Measurements from ENCODE around the gene SUDS3. TPM values are rescaled to one million over a fixed set of nuclear protein-coding genes. Genes with fewer than 3 reads are reported as not detected.

The SUDS3 gene, protein sequence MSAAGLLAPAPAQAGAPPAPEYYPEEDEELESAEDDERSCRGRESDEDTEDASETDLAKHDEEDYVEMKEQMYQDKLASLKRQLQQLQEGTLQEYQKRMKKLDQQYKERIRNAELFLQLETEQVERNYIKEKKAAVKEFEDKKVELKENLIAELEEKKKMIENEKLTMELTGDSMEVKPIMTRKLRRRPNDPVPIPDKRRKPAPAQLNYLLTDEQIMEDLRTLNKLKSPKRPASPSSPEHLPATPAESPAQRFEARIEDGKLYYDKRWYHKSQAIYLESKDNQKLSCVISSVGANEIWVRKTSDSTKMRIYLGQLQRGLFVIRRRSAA
- 26.1 TPM for total RNA-seq

DNA sequence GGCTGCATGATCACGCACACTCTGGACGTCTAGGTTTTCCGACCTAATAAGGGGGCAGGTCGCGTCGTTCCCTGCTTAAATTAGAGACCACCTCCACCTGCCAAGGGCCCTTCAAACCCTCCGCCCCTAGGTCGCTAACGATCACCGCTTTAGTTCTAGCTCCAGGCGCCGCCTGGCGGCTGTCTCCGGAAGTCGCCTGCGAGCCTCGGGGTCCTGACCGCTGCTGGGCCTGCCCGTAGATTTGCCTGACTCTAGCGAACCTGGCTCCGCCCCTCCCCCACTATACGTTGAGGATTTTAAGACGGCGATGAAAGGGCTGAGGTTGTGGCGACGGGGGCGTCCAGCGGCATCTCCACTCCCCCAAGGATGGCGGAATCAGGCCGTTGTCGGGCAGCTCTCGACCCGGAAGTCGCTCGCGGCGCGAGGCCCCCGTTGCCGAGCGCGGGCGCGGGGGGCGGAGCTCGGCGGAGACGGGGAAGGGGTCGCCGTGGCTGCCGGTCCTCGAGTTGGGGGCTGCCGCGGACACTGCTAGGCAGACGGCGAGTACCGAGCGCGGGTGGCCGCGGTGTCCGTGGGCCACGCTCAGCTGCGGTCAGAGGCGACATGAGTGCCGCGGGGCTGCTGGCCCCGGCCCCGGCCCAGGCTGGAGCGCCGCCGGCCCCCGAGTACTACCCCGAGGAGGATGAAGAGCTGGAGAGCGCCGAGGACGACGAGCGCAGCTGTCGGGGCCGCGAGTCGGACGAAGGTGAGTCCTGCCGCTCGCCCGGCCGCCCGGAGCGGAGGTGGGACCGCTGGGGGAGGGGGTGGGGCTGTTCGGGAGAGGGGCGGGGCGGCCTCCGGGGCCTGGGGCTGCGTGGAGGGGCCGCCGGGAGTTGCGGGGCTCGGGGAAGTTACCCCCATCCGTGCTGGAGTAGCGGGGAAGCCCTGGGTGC, at the start of gene SUDS3:
TSS of gene SUDS3 (plus strand) at position 467 of the 932 bp plus-strand sequence. CDS start at position 604, 137 bp downstream.
- Histone ChIP-seq H3K4me1 (ENCODE audit: control insufficient read depth in 3 of 3, insufficient read depth in 3 of 3, low read length in 3 of 3) (peaks cover 27 to 38% (median 33%) of the 10 kb centered on the region in 3 donors), H3K9ac (ENCODE audit: low read depth in 1 of 3, low read length in 3 of 3) (peak within 1 kb of the TSS; percentile 81 to 96 (median 90)), H3K27me3 (ENCODE audit: control insufficient read depth in 3 of 3, insufficient read depth in 3 of 3, low read length in 3 of 3) (no peaks in the 10 kb centered on the region), H3K4me3 (ENCODE audit: low read length in 3 of 3) (peak within 1 kb of the TSS; percentile 67 to 93 (median 90)), H3K36me3 (ENCODE audit: control insufficient read depth in 3 of 3, insufficient read depth in 3 of 3, low read length in 3 of 3) (peaks cover 10 to 17% (median 13%) of the 10 kb centered on the region in 3 donors), H3K27ac (ENCODE audit: low read depth, low read length) (peak within 1 kb of the TSS; percentile 92), H3K9me3 (ENCODE audit: control insufficient read depth in 3 of 3, low read length in 3 of 3) (no peaks in the 10 kb centered on the region)

GRCh38 chr12:118326991-118327390, 49.4 kb upstream of the SUDS3 start:
- H3K9ac ChIP-seq (ENCODE audit: low read depth in 1 of 3, low read length in 3 of 3): no peak overlapping the region
- H3K4me3 ChIP-seq (ENCODE audit: low read length in 3 of 3): no peak overlapping the region
- peaks cover 0 to 5% (median 3%) of the 10 kb centered on the region in 3 donors for H3K4me1 ChIP-seq (ENCODE audit: control insufficient read depth in 3 of 3, insufficient read depth in 3 of 3, low read length in 3 of 3)
- no peak overlapping the region for H3K27ac ChIP-seq (ENCODE audit: low read depth, low read length)
- no peaks in the 10 kb centered on the region for H3K27me3 ChIP-seq (ENCODE audit: control insufficient read depth in 3 of 3, insufficient read depth in 3 of 3, low read length in 3 of 3)
- H3K9me3 ChIP-seq (ENCODE audit: control insufficient read depth in 3 of 3, low read length in 3 of 3): no peaks in the 10 kb centered on the region
- no peaks in the 10 kb centered on the region for H3K36me3 ChIP-seq (ENCODE audit: control insufficient read depth in 3 of 3, insufficient read depth in 3 of 3, low read length in 3 of 3)

GRCh38 chr12:118327391-118327790, 49.0 kb upstream of the SUDS3 start:
- no peaks in the 10 kb centered on the region for H3K9me3 ChIP-seq (ENCODE audit: control insufficient read depth in 3 of 3, low read length in 3 of 3)
- H3K4me1 ChIP-seq (ENCODE audit: control insufficient read depth in 3 of 3, insufficient read depth in 3 of 3, low read length in 3 of 3): peaks cover 0 to 5% (median 3%) of the 10 kb centered on the region in 3 donors
- H3K27ac ChIP-seq (ENCODE audit: low read depth, low read length): no peak overlapping the region
- no peaks in the 10 kb centered on the region for H3K36me3 ChIP-seq (ENCODE audit: control insufficient read depth in 3 of 3, insufficient read depth in 3 of 3, low read length in 3 of 3)
- no peak overlapping the region for H3K4me3 ChIP-seq (ENCODE audit: low read length in 3 of 3)
- H3K27me3 ChIP-seq (ENCODE audit: control insufficient read depth in 3 of 3, insufficient read depth in 3 of 3, low read length in 3 of 3): no peaks in the 10 kb centered on the region
- H3K9ac ChIP-seq (ENCODE audit: low read depth in 1 of 3, low read length in 3 of 3): no peak overlapping the region

- H3K27me3 ChIP-seq (ENCODE audit: control insufficient read depth in 3 of 3, insufficient read depth in 3 of 3, low read length in 3 of 3): no peaks in the 10 kb centered on the region
- H3K9ac ChIP-seq (ENCODE audit: low read depth in 1 of 3, low read length in 3 of 3): no peak overlapping the region
- H3K27ac ChIP-seq (ENCODE audit: low read depth, low read length): no peak overlapping the region
- H3K4me3 ChIP-seq (ENCODE audit: low read length in 3 of 3): no peak overlapping the region
- no peaks in the 10 kb centered on the region for H3K9me3 ChIP-seq (ENCODE audit: control insufficient read depth in 3 of 3, low read length in 3 of 3)
- no peaks in the 10 kb centered on the region for H3K36me3 ChIP-seq (ENCODE audit: control insufficient read depth in 3 of 3, insufficient read depth in 3 of 3, low read length in 3 of 3)
- H3K4me1 ChIP-seq (ENCODE audit: control insufficient read depth in 3 of 3, insufficient read depth in 3 of 3, low read length in 3 of 3): peaks cover 0 to 5% (median 3%) of the 10 kb centered on the region in 3 donors
These were observed 47.6 kb upstream of the SUDS3 start for GRCh38 chr12:118328486-118329330.

- H3K4me1 ChIP-seq (ENCODE audit: control insufficient read depth in 3 of 3, insufficient read depth in 3 of 3, low read length in 3 of 3): peaks cover 0 to 5% (median 3%) of the 10 kb centered on the region in 3 donors
- no peak overlapping the region for H3K9ac ChIP-seq (ENCODE audit: low read depth in 1 of 3, low read length in 3 of 3)
- H3K9me3 ChIP-seq (ENCODE audit: control insufficient read depth in 3 of 3, low read length in 3 of 3): no peaks in the 10 kb centered on the region
- no peak overlapping the region for H3K4me3 ChIP-seq (ENCODE audit: low read length in 3 of 3)
- H3K27me3 ChIP-seq (ENCODE audit: control insufficient read depth in 3 of 3, insufficient read depth in 3 of 3, low read length in 3 of 3): no peaks in the 10 kb centered on the region
- H3K27ac ChIP-seq (ENCODE audit: low read depth, low read length): no peak overlapping the region
- H3K36me3 ChIP-seq (ENCODE audit: control insufficient read depth in 3 of 3, insufficient read depth in 3 of 3, low read length in 3 of 3): no peaks in the 10 kb centered on the region
These were observed 45.8 kb upstream of the SUDS3 start for GRCh38 chr12:118330421-118331018.

DNA sequence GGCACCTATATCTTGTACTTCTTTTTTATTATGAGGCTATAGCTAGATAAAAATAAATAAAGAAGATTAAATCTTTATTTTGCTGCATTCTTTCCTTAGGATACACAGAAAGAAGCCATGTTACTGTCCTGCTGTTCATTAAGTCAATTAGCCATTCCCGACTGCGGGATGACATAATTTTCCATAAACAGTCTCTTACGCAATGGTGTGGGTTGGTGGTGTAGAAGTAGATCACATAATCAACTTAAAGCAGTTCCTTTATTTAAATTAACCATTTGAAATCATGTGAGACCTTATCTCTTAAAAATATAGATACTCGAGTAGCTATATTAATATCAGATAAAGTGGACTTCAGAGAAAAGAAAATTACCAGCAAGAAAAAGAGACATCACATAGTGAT, 43.8 kb upstream of the SUDS3 start:
- Histone ChIP-seq H3K4me1 (ENCODE audit: control insufficient read depth in 3 of 3, insufficient read depth in 3 of 3, low read length in 3 of 3) (peaks cover 0 to 3% (median 2%) of the 10 kb centered on the region in 3 donors), H3K9ac (ENCODE audit: low read depth in 1 of 3, low read length in 3 of 3) (no peak overlapping the region), H3K9me3 (ENCODE audit: control insufficient read depth in 3 of 3, low read length in 3 of 3) (no peaks in the 10 kb centered on the region), H3K27me3 (ENCODE audit: control insufficient read depth in 3 of 3, insufficient read depth in 3 of 3, low read length in 3 of 3) (no peaks in the 10 kb centered on the region), H3K27ac (ENCODE audit: low read depth, low read length) (no peak overlapping the region), H3K4me3 (ENCODE audit: low read length in 3 of 3) (no peak overlapping the region), H3K36me3 (ENCODE audit: control insufficient read depth in 3 of 3, insufficient read depth in 3 of 3, low read length in 3 of 3) (no peaks in the 10 kb centered on the region)

- Histone ChIP-seq H3K36me3 (ENCODE audit: control insufficient read depth in 3 of 3, insufficient read depth in 3 of 3, low read length in 3 of 3) (no peaks in the 10 kb centered on the region), H3K4me3 (ENCODE audit: low read length in 3 of 3) (no peak overlapping the region), H3K9ac (ENCODE audit: low read depth in 1 of 3, low read length in 3 of 3) (no peak overlapping the region), H3K27ac (ENCODE audit: low read depth, low read length) (no peak overlapping the region), H3K27me3 (ENCODE audit: control insufficient read depth in 3 of 3, insufficient read depth in 3 of 3, low read length in 3 of 3) (no peaks in the 10 kb centered on the region), H3K4me1 (ENCODE audit: control insufficient read depth in 3 of 3, insufficient read depth in 3 of 3, low read length in 3 of 3) (no peaks in the 10 kb centered on the region), H3K9me3 (ENCODE audit: control insufficient read depth in 3 of 3, low read length in 3 of 3) (no peaks in the 10 kb centered on the region)
These were observed 42.1 kb upstream of the SUDS3 start for GRCh38 chr12:118334241-118334640.

DNA sequence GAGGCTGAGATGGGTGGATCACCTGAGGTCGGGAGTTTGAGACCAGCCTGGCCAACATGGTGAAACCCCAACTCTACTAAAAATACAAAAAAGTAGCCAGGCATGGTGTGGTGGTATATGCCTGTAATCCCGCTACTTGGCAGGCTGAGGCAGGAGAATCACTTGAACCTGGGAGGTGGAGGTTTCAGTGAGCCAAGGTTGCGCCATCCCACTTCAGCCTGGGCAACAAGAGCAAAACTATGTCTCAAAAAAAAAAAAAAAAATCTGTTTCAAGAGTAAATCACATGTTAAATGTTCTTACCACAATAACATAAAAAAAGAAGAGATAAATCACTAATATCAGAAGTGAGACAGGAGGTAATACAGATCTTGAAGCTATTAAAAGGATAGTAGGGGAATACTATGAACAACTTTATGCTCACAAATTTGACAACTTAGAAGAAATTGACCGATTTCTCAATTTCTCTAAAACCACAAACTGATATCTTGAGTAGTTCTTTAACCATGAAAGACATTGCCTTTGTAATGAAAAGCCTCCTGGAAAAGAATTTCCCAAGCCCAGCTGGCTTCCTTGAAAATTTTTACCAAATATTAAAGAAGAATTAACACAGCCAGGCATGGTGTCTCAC, 41.3 kb upstream of the SUDS3 start:
- Histone ChIP-seq H3K27me3 (ENCODE audit: control insufficient read depth in 3 of 3, insufficient read depth in 3 of 3, low read length in 3 of 3) (no peaks in the 10 kb centered on the region), H3K4me3 (ENCODE audit: low read length in 3 of 3) (no peak overlapping the region), H3K9me3 (ENCODE audit: control insufficient read depth in 3 of 3, low read length in 3 of 3) (no peaks in the 10 kb centered on the region), H3K4me1 (ENCODE audit: control insufficient read depth in 3 of 3, insufficient read depth in 3 of 3, low read length in 3 of 3) (no peaks in the 10 kb centered on the region), H3K27ac (ENCODE audit: low read depth, low read length) (no peak overlapping the region), H3K36me3 (ENCODE audit: control insufficient read depth in 3 of 3, insufficient read depth in 3 of 3, low read length in 3 of 3) (no peaks in the 10 kb centered on the region), H3K9ac (ENCODE audit: low read depth in 1 of 3, low read length in 3 of 3) (no peak overlapping the region)

- no peaks in the 10 kb centered on the region for H3K27me3 ChIP-seq (ENCODE audit: control insufficient read depth in 3 of 3, insufficient read depth in 3 of 3, low read length in 3 of 3)
- H3K9ac ChIP-seq (ENCODE audit: low read depth in 1 of 3, low read length in 3 of 3): no peak overlapping the region
- no peaks in the 10 kb centered on the region for H3K36me3 ChIP-seq (ENCODE audit: control insufficient read depth in 3 of 3, insufficient read depth in 3 of 3, low read length in 3 of 3)
- H3K4me3 ChIP-seq (ENCODE audit: low read length in 3 of 3): no peak overlapping the region
- no peak overlapping the region for H3K27ac ChIP-seq (ENCODE audit: low read depth, low read length)
- H3K9me3 ChIP-seq (ENCODE audit: control insufficient read depth in 3 of 3, low read length in 3 of 3): no peaks in the 10 kb centered on the region
- no peaks in the 10 kb centered on the region for H3K4me1 ChIP-seq (ENCODE audit: control insufficient read depth in 3 of 3, insufficient read depth in 3 of 3, low read length in 3 of 3)
These were observed 40.2 kb upstream of the SUDS3 start for GRCh38 chr12:118336123-118336522.

Measured in skeletal muscle tissue (tissue), 4 donors.